NCI-H82 treated with DMSO at 0.1 percent for 48 hours (cell line): Measurements from ENCODE around the gene CORO7.
"Not testable (repeated sequence)": the region's sequence is repeated elsewhere in the genome, so short reads cannot be mapped to it uniquely, and the experiment has no call there.

Source experiments
- DNase-seq: peaks from one replicate; lab custom pipeline; 2025; ENCODE audit not compliant: unreplicated experiment; lab: John Stamatoyannopoulos, UW

The CORO7 gene

GRCh38 chr16:4340443-4340842, 76.0 kb downstream of the CORO7 start:
- no peak for DNase-seq

DNA sequence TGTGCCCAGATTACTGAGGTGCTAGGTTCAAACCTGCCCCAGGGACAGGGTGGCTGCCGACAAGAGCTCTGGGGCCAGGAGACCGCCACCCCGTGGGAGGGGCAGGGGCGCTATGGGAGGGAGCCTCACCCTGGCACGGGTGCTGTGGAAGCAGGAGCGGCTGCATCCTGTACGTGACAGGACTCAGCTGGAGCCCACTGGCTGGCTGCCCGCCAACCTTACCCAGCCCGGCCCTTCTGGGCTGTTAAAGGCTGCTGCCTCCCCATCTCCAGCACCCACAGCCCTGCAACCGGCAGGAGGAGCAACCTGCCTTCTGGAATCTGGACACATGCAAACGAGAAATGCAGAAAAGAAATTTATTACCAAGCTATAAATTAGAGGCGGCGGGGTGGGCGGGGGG, 76.5 kb downstream of the CORO7 start:
- no peak for DNase-seq

DNA sequence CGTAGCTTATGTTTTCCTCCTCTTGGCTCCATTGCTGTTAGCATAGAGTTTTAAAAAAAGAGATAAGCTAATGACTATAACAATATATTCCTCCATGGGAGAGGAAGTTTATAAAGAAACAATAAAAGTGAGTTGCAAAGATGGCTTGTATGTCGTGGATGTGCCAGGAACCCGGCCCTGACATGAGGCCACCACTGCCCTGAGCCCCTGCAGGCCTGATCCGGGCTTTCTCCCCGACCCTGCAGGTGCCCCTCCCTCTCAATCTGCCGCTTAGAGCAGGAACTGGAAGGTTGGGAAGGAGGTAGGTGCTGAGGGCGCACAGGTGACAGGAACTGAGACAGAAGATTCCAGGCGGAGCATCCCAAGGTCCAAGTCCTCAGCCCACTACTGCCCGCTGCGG, 76.9 kb downstream of the CORO7 start:
- no peak for DNase-seq

DNA sequence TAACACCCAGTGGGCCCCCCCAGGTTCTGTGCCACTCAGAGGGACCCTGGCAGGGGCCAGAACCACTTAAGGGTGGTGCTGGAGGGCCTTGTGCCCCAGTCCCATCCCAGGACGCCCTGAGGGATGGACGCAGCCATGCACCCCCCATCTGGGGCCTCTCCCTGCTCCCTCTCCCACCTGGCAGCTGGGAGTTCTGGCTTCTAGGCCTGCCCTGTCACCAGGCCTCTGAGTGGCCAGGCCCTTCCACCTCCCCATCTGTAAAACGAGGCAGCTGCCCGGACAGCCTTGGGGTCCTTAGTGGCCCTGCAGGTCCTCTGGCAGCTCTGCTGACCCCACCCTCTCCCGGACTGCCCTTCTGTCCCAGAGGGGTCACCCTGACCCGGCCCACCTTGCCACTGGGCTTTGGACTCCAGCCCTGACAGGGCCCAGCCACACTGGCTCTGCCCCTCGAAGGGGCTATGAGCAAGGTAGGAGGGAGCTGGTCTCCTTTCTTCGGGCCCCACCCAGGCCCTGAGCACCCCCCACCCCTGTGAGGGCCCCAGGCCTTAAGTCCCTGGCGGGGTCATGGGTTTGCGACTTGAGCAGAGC, 77.6 kb downstream of the CORO7 start:
- no peak for DNase-seq

DNA sequence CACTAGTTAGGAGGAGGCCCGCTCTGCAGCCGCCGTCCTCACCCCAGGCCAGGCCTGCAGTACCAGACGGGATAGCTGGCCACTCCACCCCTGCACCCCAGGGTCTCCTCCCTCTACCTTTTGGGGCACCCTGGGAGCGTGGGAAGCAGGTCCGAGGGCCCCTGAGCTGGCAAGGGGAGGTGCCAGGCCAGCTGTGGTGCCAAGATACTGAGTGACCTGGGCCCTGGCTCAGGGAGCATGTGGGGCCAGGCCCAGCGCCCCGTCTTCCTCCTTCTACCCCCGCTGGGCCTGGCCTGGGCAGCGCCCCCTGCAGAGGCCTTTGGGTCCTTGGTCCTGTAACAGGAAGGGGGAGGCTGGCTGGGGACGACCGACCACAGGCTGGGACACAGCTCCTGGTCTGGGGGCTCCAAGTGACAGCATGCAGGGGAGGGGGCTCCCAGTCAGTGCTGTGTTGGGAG, 78.2 kb downstream of the CORO7 start:
- no peak for DNase-seq

DNA sequence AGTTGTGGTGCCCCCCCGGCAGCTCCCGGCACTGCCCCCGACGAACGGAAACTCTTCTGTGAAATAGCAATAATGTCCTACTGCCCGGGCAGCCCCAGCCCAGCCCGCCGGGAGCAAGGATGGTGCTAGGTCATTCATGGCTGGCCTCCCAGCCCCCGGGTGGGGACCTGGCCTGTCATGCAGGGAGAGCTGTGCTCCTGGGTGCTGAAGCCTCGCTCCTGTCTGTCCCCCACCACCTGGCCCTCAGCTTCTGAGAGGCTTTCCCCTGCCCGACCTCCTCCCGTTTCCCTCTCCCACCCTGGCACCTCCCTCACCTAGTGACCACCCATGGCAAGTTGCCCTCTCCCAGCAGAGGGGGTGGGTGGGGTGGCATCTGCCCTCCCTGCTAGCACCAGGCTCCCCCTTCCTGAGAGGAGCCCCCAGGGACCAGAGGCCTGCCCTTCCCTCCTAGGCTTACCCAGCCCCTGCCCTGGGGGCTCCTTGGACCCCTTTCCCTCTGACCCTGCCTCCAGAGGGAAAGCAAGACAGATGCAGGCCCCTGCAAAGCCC, 78.8 kb downstream of the CORO7 start:
- no peak for DNase-seq

- DNase-seq: no peak
These were observed 79.5 kb downstream of the CORO7 start for GRCh38 chr16:4336701-4337539.

GRCh38 chr16:4334724-4335495, 81.5 kb downstream of the CORO7 start:
- DNase-seq: no peak

GRCh38 chr16:4333714-4334113, 82.7 kb downstream of the CORO7 start:
- not testable (repeated sequence) for DNase-seq

DNA sequence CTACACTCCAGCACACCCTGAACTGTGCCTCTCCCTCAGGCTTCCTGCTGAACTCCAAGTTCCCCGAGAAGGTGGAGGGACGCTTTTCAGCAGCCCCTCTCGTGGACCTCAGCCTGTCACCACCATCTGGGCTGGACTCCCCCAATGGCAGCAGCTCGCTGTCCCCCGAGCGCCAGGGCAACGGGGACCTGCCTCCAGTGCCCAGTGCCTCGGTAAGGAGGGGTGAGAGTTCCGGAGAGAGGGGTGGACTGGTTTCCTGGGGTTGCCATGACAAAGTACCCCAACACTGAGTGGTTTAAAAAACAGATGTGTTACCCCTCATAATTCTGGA, 83.1 kb downstream of the CORO7 start:
- DNase-seq: no peak

GRCh38 chr16:4332623-4333307, 83.6 kb downstream of the CORO7 start:
- no peak for DNase-seq

DNA sequence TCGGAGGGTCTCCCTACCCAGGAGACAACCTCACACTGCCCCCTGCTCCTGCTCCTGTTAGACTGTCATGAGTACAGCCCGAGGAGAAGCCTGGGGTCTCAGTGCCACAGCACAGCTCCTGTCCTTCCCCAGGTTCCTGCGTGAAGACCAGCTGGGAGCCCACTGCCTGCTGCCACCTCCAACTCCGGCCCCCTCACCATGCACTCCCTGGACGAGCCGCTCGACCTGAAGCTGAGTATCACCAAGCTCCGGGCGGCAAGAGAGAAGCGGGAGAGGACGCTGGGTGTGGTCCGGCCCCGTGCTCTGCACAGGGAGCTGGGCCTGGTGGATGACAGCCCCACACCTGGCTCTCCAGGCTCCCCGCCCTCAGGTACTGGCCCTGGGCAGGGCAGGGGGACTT, 84.3 kb downstream of the CORO7 start:
- no peak for DNase-seq

- no peak for DNase-seq
These were observed 86.0 kb downstream of the CORO7 start for GRCh38 chr16:4330277-4330874.

GRCh38 chr16:4328782-4329775, 87.3 kb downstream of the CORO7 start:
- no peak for DNase-seq

DNA sequence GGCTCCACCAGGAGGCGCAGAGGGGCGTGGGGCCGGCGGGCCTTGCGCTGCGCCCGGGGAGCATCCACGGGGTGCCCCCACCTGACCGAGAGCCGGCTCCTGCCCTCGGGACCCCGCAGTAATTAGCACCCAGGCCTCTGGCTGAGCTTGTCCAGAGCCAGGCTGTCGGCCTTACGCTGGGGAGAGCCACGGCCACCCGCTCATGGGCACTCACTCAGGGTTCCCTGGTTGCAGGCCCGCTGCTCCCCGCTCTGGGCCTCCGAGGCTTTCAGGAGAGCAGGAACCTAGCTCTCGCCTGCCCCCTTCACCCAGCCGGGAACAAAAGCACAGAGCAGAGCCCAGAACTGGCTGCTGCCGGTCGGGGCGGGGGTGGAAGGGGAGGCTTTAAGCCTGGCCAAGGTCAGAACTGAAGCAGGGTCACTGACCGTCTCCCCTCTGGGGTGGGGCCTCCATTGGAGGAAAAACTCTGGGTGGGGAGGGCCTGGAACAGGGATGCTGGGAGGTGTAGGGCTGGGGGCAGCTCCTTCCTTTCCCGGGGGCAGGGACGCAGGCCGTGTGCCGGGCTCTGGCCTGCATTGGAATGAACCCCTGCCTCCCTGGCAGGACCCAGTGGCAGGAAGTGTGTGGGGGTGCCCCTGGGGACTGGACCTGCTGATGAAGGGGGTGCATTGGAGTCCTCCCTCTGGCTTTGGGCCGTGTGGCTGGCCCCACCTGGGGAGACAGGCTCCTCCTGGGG, 88.2 kb downstream of the CORO7 start:
- DNase-seq: no peak

DNA sequence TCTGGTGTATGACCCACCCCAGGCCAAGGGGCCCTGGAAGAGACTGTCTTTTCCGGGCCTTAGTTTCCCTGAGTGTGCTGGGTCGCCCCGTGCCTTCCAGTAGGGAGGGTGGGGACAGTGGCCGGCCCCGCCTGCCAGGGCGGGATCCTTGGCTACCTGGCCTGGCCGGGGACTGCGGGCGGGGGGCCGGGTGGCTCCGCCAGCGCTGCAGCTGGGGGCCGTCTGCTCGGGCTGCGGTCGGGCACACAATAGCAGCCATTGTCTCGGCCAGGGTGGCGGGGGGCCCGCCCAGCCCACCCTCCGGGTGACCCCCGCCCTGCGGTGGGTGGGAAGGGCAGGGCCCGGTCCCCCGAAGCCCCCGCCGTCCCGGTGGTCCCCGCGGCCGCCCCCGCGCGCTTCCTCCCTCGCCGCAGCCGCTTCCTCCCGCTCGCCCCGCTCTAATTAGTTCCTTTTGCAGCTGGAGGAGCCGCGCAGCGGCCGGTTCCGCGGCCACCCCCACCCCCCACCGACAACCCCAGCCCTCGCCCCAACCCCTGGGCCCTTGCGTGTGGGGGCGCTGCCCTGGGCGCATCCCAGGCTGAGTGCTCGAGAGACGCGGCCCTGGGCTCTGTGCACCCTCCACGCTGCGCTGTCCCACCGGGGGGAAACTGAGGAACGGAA, 88.9 kb downstream of the CORO7 start:
- DNase-seq: no peak

DNA sequence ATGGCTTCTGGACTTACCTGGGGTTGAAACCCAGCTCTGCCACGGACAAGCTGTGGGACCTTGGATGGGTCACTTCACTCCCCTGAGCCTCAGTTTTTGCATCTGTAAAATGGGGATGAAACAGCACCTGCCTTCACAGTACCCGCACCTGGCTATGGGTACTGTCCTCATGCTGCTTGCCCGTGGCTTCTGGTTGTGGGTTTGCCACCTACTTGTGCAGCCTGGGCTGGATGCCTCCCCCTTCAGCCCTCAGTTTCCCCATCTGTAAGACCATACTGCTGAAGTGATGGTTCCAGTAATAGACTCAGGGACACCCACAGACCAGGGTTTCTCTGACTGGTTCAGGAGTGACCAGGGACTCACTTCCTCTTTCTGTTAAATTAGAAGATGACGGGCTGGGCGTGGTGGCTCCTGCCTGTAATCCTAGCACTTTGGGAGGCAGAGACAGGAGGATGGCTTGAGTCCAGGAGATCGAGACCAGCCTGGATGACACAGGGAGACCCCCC, 91.1 kb downstream of the CORO7 start:
- no peak for DNase-seq
